OCI-LY1 (cell line): Measurements from ENCODE around the gene CDC42.

Source experiments
- H2AFZ ChIP-seq: fragments of 200-600 bp; sonication (generic), shearing (Covaris generic); 2 replicates; pipeline ENCODE4 v1.6.0; 2014; ENCODE audit warnings: antibody characterized with exemption, mild to moderate bottlenecking, low read length
- H3F3A ChIP-seq: fragments of 200-600 bp; sonication (generic), shearing (Covaris generic); 2 replicates; pipeline ENCODE4 v1.6.0; 2014; ENCODE audit warnings: mild to moderate bottlenecking, antibody characterized with exemption, low read length, moderate library complexity; ENCODE audit not compliant: insufficient read depth
- H3K27ac ChIP-seq: fragments of 200-600 bp; sonication (generic); 2 replicates; pipeline ENCODE4 v1.5.1; 2014; ENCODE audit warnings: low read length, mixed run types, mild to moderate bottlenecking, low read depth; ENCODE audit not compliant: poor library complexity, severe bottlenecking
- H3K27me3 ChIP-seq: fragments of 200-600 bp; sonication (generic); 2 replicates; pipeline ENCODE4 v1.6.0; 2014; ENCODE audit warnings: antibody characterized with exemption, mild to moderate bottlenecking, low read length, moderate library complexity; ENCODE audit not compliant: insufficient read depth
- H3K36me3 ChIP-seq: fragments of 200-600 bp; sonication (generic); 2 replicates; pipeline ENCODE4 v1.6.1; 2014; ENCODE audit warnings: mild to moderate bottlenecking, antibody characterized with exemption, low read length, moderate library complexity, mixed read lengths; ENCODE audit not compliant: insufficient read depth
- H3K4me1 ChIP-seq: fragments of 200-600 bp; sonication (generic); 2 replicates; pipeline ENCODE4 v1.5.1; 2014; ENCODE audit warnings: mild to moderate bottlenecking, low read length, moderate library complexity; ENCODE audit not compliant: insufficient read depth, severe bottlenecking
- H3K4me2 ChIP-seq: fragments of 200-600 bp; sonication (generic), shearing (Covaris generic); 2 replicates; pipeline ENCODE4 v1.6.1; 2014; ENCODE audit warnings: low read length
- H3K4me3 ChIP-seq: fragments of 200-600 bp; sonication (generic); 2 replicates; pipeline ENCODE4 v1.5.1; 2014; ENCODE audit warnings: low read length, low read depth, mild to moderate bottlenecking, mixed read lengths; ENCODE audit not compliant: poor library complexity, severe bottlenecking
- H3K79me2 ChIP-seq: fragments of 200-600 bp; shearing (Covaris generic); 2 replicates; pipeline ENCODE4 v1.6.1; 2016; ENCODE audit warnings: mixed run types, low read length, mixed read lengths; ENCODE audit not compliant: insufficient read depth
- H3K9ac ChIP-seq: fragments of 200-600 bp; sonication (generic), shearing (Covaris generic); 2 replicates; pipeline ENCODE4 v1.6.1; 2014; ENCODE audit warnings: mild to moderate bottlenecking, low read length, mixed read lengths
- H3K9me2 ChIP-seq: fragments of 200-600 bp; sonication (generic), shearing (Covaris generic); 2 replicates; pipeline ENCODE4 v1.6.1; 2014; ENCODE audit warnings: low read depth, mild to moderate bottlenecking, low read length, mixed read lengths
- H3K9me3 ChIP-seq: fragments of 200-600 bp; shearing (Covaris generic); 2 replicates; pipeline ENCODE4 v1.6.1; 2014; ENCODE audit warnings: low read length, mixed read lengths
- H4K20me1 ChIP-seq: fragments of 200-600 bp; sonication (generic), shearing (Covaris generic); 2 replicates; pipeline ENCODE4 v1.6.0; 2016; ENCODE audit warnings: mild to moderate bottlenecking, low read length; ENCODE audit not compliant: insufficient read depth
- EZH2 ChIP-seq: fragments of 200-600 bp; sonication (generic), shearing (Covaris generic); IDR thresholded peaks from 2 replicates; pipeline ENCODE4 v1.8.0; 2017; ENCODE audit warnings: borderline replicate concordance, mixed run types, mild to moderate bottlenecking, antibody characterized with exemption, low read length, moderate library complexity, mixed read lengths
- TF ChIP-seq, protein P1 (sequence below): fragments of 200-600 bp; sonication (generic), shearing (Covaris generic); IDR thresholded peaks from 2 replicates; pipeline ENCODE4 v1.5.1; 2017; ENCODE audit warnings: mild to moderate bottlenecking, antibody characterized with exemption, low read length, moderate library complexity, mixed read lengths

The CDC42 gene

DNA sequence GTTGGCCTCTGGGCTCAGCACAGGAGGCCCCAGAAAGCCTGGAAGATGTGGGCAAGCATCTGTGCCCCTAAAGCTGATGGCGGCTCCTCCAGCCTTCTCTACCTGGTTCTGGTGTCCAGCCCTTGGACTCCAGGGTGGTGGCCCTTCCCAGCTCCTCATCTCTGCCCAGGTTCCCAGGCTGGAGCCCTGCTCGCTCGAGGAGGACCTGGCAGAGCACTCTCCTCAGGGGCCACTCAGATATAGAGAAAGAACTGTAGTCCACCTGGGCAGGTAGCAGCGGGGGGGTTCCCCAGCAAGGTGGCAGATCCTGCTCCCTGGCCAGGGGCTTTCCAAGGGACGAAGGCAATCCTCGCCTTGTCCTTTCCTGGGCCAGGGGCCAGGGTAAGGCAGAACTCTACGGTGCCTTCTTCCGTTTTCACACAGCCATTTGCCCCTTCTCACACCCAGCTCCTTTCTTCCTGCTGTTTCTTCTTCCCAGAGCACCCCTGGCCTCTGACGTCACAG lies 71.4 kb downstream of the CDC42 start:
- no peaks in the 10 kb centered on the region for H3K9me3 ChIP-seq
- H3K9ac ChIP-seq, result no peak overlapping the region
- H3K4me3 ChIP-seq, result no peak overlapping the region
- no peaks in the 10 kb centered on the region for H3K79me2 ChIP-seq
- H3K4me2 ChIP-seq, result no peak overlapping the region
- H3K36me3 ChIP-seq, result no peaks in the 10 kb centered on the region; the same call in 1 of the 2 replicates
- no peaks in the 10 kb centered on the region for H3K9me2 ChIP-seq
- TF ChIP-seq EZH2, result no peak
- TF ChIP-seq, protein P1, sequence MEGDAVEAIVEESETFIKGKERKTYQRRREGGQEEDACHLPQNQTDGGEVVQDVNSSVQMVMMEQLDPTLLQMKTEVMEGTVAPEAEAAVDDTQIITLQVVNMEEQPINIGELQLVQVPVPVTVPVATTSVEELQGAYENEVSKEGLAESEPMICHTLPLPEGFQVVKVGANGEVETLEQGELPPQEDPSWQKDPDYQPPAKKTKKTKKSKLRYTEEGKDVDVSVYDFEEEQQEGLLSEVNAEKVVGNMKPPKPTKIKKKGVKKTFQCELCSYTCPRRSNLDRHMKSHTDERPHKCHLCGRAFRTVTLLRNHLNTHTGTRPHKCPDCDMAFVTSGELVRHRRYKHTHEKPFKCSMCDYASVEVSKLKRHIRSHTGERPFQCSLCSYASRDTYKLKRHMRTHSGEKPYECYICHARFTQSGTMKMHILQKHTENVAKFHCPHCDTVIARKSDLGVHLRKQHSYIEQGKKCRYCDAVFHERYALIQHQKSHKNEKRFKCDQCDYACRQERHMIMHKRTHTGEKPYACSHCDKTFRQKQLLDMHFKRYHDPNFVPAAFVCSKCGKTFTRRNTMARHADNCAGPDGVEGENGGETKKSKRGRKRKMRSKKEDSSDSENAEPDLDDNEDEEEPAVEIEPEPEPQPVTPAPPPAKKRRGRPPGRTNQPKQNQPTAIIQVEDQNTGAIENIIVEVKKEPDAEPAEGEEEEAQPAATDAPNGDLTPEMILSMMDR, result no peak
- H2AFZ ChIP-seq, result no peak overlapping the region
- no peaks in the 10 kb centered on the region for H4K20me1 ChIP-seq
- H3K4me1 ChIP-seq, result no peaks in the 10 kb centered on the region
- H3K27me3 ChIP-seq, result 0 out of 2 replicates have a peak, but pooled peaks cover 10% of the 10 kb centered on the region
- H3K27ac ChIP-seq, result no peak overlapping the region
- H3F3A ChIP-seq, result no peaks in the 10 kb centered on the region

DNA sequence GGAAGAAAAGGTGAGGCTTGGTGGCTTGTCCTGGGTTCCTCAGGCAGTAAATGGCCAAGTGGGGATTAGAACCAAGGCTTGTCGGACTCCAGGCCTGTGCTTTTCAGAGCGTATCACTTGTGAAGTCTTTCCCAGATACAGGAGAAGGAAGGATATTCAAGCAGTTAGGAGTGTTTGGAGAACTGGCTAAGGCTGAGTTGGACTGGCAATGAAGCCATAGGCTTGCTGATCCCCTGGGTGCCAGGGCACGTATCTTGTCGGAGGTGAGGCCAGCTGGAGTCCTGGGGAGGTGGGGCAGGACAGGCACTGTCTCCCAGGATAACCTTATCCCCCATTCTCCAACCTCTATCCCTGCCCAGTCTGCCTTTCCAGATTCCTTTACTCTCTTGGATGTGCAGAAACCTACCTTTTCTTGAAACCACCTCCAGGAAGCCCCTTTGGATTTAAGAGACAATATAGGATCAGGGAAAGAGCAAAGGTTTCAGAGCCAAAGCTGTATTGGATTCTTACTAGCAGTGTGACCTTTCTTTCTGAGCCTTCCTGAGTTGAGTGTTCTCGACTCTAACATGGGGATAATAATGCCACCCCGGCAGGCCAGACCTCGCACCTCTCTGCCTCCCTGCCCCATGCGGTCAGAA lies 72.2 kb downstream of the CDC42 start:
- Histone ChIP-seq H4K20me1 (no peaks in the 10 kb centered on the region), H3K27ac (no peak overlapping the region), H3K9me3 (no peaks in the 10 kb centered on the region), H3K4me3 (no peak overlapping the region), H3K9ac (no peak overlapping the region), H3K27me3 (0 out of 2 replicates have a peak, but pooled peaks cover 10% of the 10 kb centered on the region), H3K79me2 (no peaks in the 10 kb centered on the region), H3K4me2 (no peak overlapping the region), H3K36me3 (no peaks in the 10 kb centered on the region; the same call in 1 of the 2 replicates), H3F3A (no peaks in the 10 kb centered on the region), H3K9me2 (no peaks in the 10 kb centered on the region), H3K4me1 (no peaks in the 10 kb centered on the region), H2AFZ (no peak overlapping the region)
- TF ChIP-seq EZH2, result no peak
- TF ChIP-seq, protein P1, result no peak

DNA sequence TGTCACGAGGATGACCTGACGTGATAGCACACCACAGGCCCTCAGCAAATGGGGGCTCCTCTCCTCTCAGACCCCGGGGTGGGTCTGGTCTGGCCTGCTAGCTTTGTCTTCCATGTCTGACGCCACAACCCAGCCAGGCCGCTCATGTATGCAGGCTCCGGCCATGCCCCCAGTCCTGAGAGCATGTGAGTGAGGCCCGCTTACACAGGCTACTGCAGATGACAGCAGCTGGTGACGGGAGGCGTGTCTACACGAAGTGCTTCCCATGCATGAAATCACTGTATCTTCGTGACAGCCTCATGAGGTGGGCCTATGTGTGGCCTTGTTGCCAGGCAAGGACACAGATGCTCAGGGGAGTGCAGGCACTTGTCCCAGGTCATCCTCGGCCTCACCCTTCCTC lies 74.0 kb downstream of the CDC42 start:
- Histone ChIP-seq H3K27me3 (0 out of 2 replicates have a peak, but pooled peaks cover 14% of the 10 kb centered on the region), H3K4me3 (no peak overlapping the region), H3K9me3 (no peaks in the 10 kb centered on the region), H4K20me1 (no peaks in the 10 kb centered on the region), H3K4me1 (no peaks in the 10 kb centered on the region), H3K9me2 (no peaks in the 10 kb centered on the region), H3K79me2 (no peaks in the 10 kb centered on the region), H2AFZ (no peak overlapping the region), H3K27ac (no peak overlapping the region), H3K4me2 (no peak overlapping the region), H3K36me3 (no peaks in the 10 kb centered on the region), H3K9ac (no peak overlapping the region), H3F3A (no peaks in the 10 kb centered on the region)
- TF ChIP-seq, protein P1, result no peak
- no peak for TF ChIP-seq EZH2
